Mesenchymal stem cell (in vitro differentiated cells and primary cell): ENCODE results near the gene ZNF486.
"Not testable (repeated sequence)": the region's sequence is repeated elsewhere in the genome, so short reads cannot be mapped to it uniquely, and the experiment has no call there.

Source experiments
- DNase-seq: peaks from one replicate; pipeline ENCODE4 v3.0.0-alpha.2; 2013
- H2AFZ ChIP-seq: one replicate; pipeline ENCODE4 v1.6.1; 2013; ENCODE audit warnings: low read depth, mild to moderate bottlenecking, control low read depth, inconsistent platforms, low read length, moderate library complexity
- H2AK5ac ChIP-seq: 2 replicates; pipeline ENCODE4 v1.6.1; 2013; ENCODE audit warnings: low read length, moderate library complexity, mild to moderate bottlenecking, inconsistent platforms; ENCODE audit not compliant: severe bottlenecking
- H2BK120ac ChIP-seq: one replicate; pipeline ENCODE4 v1.6.1; 2013; ENCODE audit warnings: low read depth, mild to moderate bottlenecking, inconsistent platforms, low read length, moderate library complexity
- H2BK12ac ChIP-seq, 2 experiments: one replicate each; pipeline ENCODE4 v1.6.1; 2013; ENCODE audit warnings: inconsistent platforms in 2 of 2, low read length in 2 of 2, mild to moderate bottlenecking in 2 of 2, moderate library complexity in 2 of 2, control low read depth in 1 of 2
- H2BK15ac ChIP-seq: one replicate; pipeline ENCODE4 v1.6.1; 2013; ENCODE audit warnings: mild to moderate bottlenecking, low read depth, inconsistent platforms; ENCODE audit not compliant: poor library complexity, severe bottlenecking
- H2BK5ac ChIP-seq: 2 replicates; pipeline ENCODE4 v1.6.1; 2013; ENCODE audit warnings: low read depth, mild to moderate bottlenecking, low read length, control low read depth, inconsistent platforms; ENCODE audit not compliant: poor library complexity, severe bottlenecking
- H3K14ac ChIP-seq, 2 experiments: one replicate each; pipeline ENCODE4 v1.6.1; 2013; ENCODE audit warnings: inconsistent platforms in 2 of 2, low read length in 2 of 2, control low read depth in 1 of 2, mild to moderate bottlenecking in 1 of 2, moderate library complexity in 1 of 2
- H3K18ac ChIP-seq, 2 experiments: one replicate each; pipeline ENCODE4 v1.6.1; 2013; ENCODE audit warnings: inconsistent platforms in 2 of 2, low read length in 2 of 2, control low read depth in 1 of 2, low read depth in 1 of 2, mild to moderate bottlenecking in 1 of 2
- H3K23ac ChIP-seq, 2 experiments: one replicate each; pipeline ENCODE4 v1.6.1; 2013; ENCODE audit warnings: inconsistent platforms in 2 of 2, low read length in 2 of 2, mild to moderate bottlenecking in 2 of 2, moderate library complexity in 2 of 2, control low read depth in 1 of 2
- H3K27ac ChIP-seq: 2 replicates; pipeline ENCODE4 v1.5.1; 2013; ENCODE audit warnings: mild to moderate bottlenecking, moderate library complexity, low read length, control low read depth, inconsistent platforms; ENCODE audit not compliant: poor library complexity, severe bottlenecking
- H3K27me3 ChIP-seq, 2 experiments: 2 replicates each; pipeline versions ENCODE4 v1.6.1 to v1.7.0; 2013; ENCODE audit warnings: low read length in 2 of 2, mild to moderate bottlenecking in 2 of 2, moderate library complexity in 2 of 2, control low read depth in 1 of 2, inconsistent platforms in 1 of 2; ENCODE audit not compliant: control insufficient read depth in 1 of 2, insufficient read depth in 1 of 2
- H3K36me3 ChIP-seq, 2 experiments: 2 replicates each; pipeline versions ENCODE4 v1.6.1 to v1.7.0; 2013; ENCODE audit warnings: low read length in 2 of 2, control low read depth in 1 of 2, inconsistent platforms in 1 of 2, low read depth in 1 of 2, mild to moderate bottlenecking in 1 of 2; ENCODE audit not compliant: insufficient read depth in 2 of 2, control insufficient read depth in 1 of 2
- H3K4ac ChIP-seq, 2 experiments: one replicate each; pipeline ENCODE4 v1.6.1; 2013; ENCODE audit warnings: inconsistent platforms in 2 of 2, low read length in 2 of 2, mild to moderate bottlenecking in 2 of 2, moderate library complexity in 2 of 2, control low read depth in 1 of 2, low read depth in 1 of 2
- H3K4me1 ChIP-seq: 2 replicates; pipeline ENCODE4 v1.6.1; 2013; ENCODE audit warnings: low read depth, low read length, control low read depth; ENCODE audit not compliant: control insufficient read depth, insufficient read depth
- H3K4me2 ChIP-seq: 2 replicates; pipeline ENCODE4 v1.6.1; 2013; ENCODE audit warnings: low read length, mild to moderate bottlenecking, inconsistent platforms; ENCODE audit not compliant: poor library complexity, severe bottlenecking
- H3K4me3 ChIP-seq, 2 experiments: 2 replicates each; pipeline versions ENCODE4 v1.5.1 to v1.7.0; 2013; ENCODE audit warnings: low read length in 2 of 2, mild to moderate bottlenecking in 2 of 2, control low read depth in 1 of 2, low read depth in 1 of 2; ENCODE audit not compliant: insufficient read depth in 1 of 2
- H3K79me1 ChIP-seq: replicated peaks from 2 replicates; pipeline ENCODE4 v1.6.1; 2013; ENCODE audit warnings: mild to moderate bottlenecking, control low read depth, low read length, inconsistent platforms; ENCODE audit not compliant: poor library complexity, severe bottlenecking
- H3K9ac ChIP-seq: 2 replicates; pipeline ENCODE4 v1.7.0; 2013; ENCODE audit warnings: mild to moderate bottlenecking, low read length, moderate library complexity
- H3K9me3 ChIP-seq: 2 replicates; pipeline ENCODE4 v1.7.0; 2013; ENCODE audit warnings: mild to moderate bottlenecking, low read length; ENCODE audit not compliant: control insufficient read depth
- H4K8ac ChIP-seq: one replicate; pipeline ENCODE4 v1.6.1; 2013; ENCODE audit warnings: inconsistent platforms, mild to moderate bottlenecking, low read length, moderate library complexity
- H4K91ac ChIP-seq: one replicate; pipeline ENCODE4 v1.6.1; 2013; ENCODE audit warnings: mild to moderate bottlenecking, low read length, inconsistent platforms
- WGBS: methylation state at CpG from one replicate; pipeline ENCODE4 v1.1.7; 2013; ENCODE audit warnings: mixed read lengths; 5-methylcytosine and 5-hydroxymethylcytosine counted together

Gene ZNF486

GRCh38 chr19:20214366-20214765 lies 47.4 kb downstream of the ZNF486 start:
- H4K91ac ChIP-seq, H4K8ac ChIP-seq, H2BK12ac ChIP-seq, H3K14ac ChIP-seq, H3K27me3 ChIP-seq, H3K18ac ChIP-seq, H2AFZ ChIP-seq, H2BK5ac ChIP-seq, H3K79me1 ChIP-seq, H3K27ac ChIP-seq, H3K4me2 ChIP-seq, H3K23ac ChIP-seq, H3K4ac ChIP-seq, H2BK120ac ChIP-seq, H3K4me1 ChIP-seq, DNase-seq, H3K9ac ChIP-seq, H2AK5ac ChIP-seq, H3K36me3 ChIP-seq, H2BK15ac ChIP-seq, H3K4me3 ChIP-seq: not testable (repeated sequence)
- peaks cover 45% of the 10 kb centered on the region for H3K9me3 ChIP-seq
- 97% methylated on average over 22 of the region's 26 CpGs for WGBS

GRCh38 chr19:20221605-20222004 lies 54.6 kb downstream of the ZNF486 start:
- H2BK5ac ChIP-seq, H3K4me3 ChIP-seq, H2BK15ac ChIP-seq, H3K27me3 ChIP-seq, H3K27ac ChIP-seq, H3K23ac ChIP-seq, H2BK120ac ChIP-seq, H2AK5ac ChIP-seq, H3K18ac ChIP-seq, H3K4me1 ChIP-seq, H3K4me2 ChIP-seq, H3K14ac ChIP-seq, H3K4ac ChIP-seq, H3K36me3 ChIP-seq, H2AFZ ChIP-seq, H4K91ac ChIP-seq, H2BK12ac ChIP-seq, H4K8ac ChIP-seq, H3K79me1 ChIP-seq, DNase-seq, H3K9ac ChIP-seq: not testable (repeated sequence)
- peaks cover 61% of the 10 kb centered on the region for H3K9me3 ChIP-seq
- 83% methylated on average over 1 of the region's 1 CpG for WGBS

- H3K4me3 ChIP-seq = no peak overlapping the region
- H3K79me1 ChIP-seq = peaks cover 17% of the 10 kb centered on the region
- H4K8ac ChIP-seq = no peak overlapping the region
- no peak overlapping the region for H3K27ac ChIP-seq
- no peak for DNase-seq
- no peak overlapping the region for H2AK5ac ChIP-seq
- H3K14ac ChIP-seq = no peak overlapping the region
- H2BK5ac ChIP-seq = no peak overlapping the region
- no peak overlapping the region for H2AFZ ChIP-seq
- H2BK120ac ChIP-seq = no peak overlapping the region
- no peak overlapping the region for H4K91ac ChIP-seq
- H3K36me3 ChIP-seq = peaks cover 0 to 4% of the 10 kb centered on the region in 2 experiments
- H3K4me2 ChIP-seq = no peak overlapping the region
- no peaks in the 10 kb centered on the region for H3K27me3 ChIP-seq
- H3K18ac ChIP-seq = no peak overlapping the region
- H3K9me3 ChIP-seq = peaks cover 38% of the 10 kb centered on the region
- 90% methylated on average over 3 of the region's 3 CpGs for WGBS
- H3K9ac ChIP-seq = no peak overlapping the region
- H3K23ac ChIP-seq = no peak overlapping the region
- peaks cover 2% of the 10 kb centered on the region for H3K4me1 ChIP-seq
- H2BK15ac ChIP-seq = no peak overlapping the region
- H3K4ac ChIP-seq = no peak overlapping the region
- no peak overlapping the region for H2BK12ac ChIP-seq
These were observed 66.1 kb downstream of the ZNF486 start for GRCh38 chr19:20233105-20233504.

GRCh38 chr19:20235156-20235555 lies 68.1 kb downstream of the ZNF486 start:
- Histone ChIP-seq H3K9me3 (peaks cover 51% of the 10 kb centered on the region), H3K27ac (no peak overlapping the region), H3K36me3 (peaks cover 0 to 4% of the 10 kb centered on the region in 2 experiments), H4K91ac (no peak overlapping the region), H2AK5ac (no peak overlapping the region), H2BK15ac (no peak overlapping the region), H4K8ac (no peak overlapping the region), H3K14ac (no peak overlapping the region), H3K4ac (no peak overlapping the region), H2BK120ac (no peak overlapping the region), H2BK5ac (no peak overlapping the region), H3K18ac (no peak overlapping the region), H3K79me1 (peaks cover 17% of the 10 kb centered on the region), H2AFZ (no peak overlapping the region), H3K9ac (no peak overlapping the region), H3K4me3 (no peak overlapping the region), H3K23ac (no peak overlapping the region), H3K27me3 (no peaks in the 10 kb centered on the region), H2BK12ac (no peak overlapping the region), H3K4me1 (peaks cover 2% of the 10 kb centered on the region), H3K4me2 (no peak overlapping the region)
- 79% methylated on average over 6 of the region's 8 CpGs for WGBS
- no peak for DNase-seq
